Measurements from ENCODE around the gene ENPEP. TPM values are rescaled to one million over a fixed set of nuclear protein-coding genes. Genes with fewer than 3 reads are reported as not detected.

Gene ENPEP
- polyA plus RNA-seq, 6 donors from 2014 or later: 0.16 TPM; not detected in 5

DNA sequence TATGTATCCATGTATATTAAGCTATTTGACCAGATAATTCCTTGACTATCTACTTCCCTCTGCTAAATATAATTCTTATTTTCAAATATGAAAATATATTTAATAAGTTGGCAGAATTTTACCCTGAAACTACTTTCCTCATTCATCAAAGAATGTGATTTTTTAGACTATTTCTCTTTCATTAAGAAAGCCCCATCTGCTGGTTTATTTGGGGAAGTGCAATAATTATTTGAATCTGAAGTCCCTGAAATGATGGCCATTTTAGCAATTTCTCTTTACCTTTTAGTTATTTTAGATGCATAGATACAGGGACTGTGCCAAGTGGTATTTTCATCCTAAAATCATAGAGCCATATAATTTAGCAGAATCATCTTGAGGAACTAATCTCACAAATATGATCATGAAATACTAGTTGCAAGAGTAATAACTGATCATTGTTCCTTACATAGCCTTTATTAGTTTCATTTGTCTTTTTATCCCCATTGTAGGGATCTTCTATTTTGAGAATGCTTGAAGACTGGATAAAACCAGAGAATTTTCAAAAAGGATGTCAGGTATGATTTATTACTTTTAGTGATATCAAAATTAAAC, 39.0 kb downstream of the ENPEP start:
- no peaks in the 10 kb centered on the region for H3K36me3 Mint-ChIP-seq
- H3K4me1 Mint-ChIP-seq: peaks cover 9 to 16% (median 13%) of the 10 kb centered on the region in 3 donors
- no peaks in the 10 kb centered on the region for H3K9me3 Mint-ChIP-seq
- no peak for ATAC-seq (ENCODE audit: low read depth in 2 of 2)
- H3K27ac Mint-ChIP-seq: no peak overlapping the region
- peak; percentile 29 for DNase-seq
- no peaks in the 10 kb centered on the region for H3K27me3 Mint-ChIP-seq
- peak overlapping the region in 3 of 8 donors; percentile 85 to 95 (median 88) for H3K4me3 Mint-ChIP-seq

GRCh38 chr4:110515676-110516075, 39.7 kb downstream of the ENPEP start:
- peak in 1 of 2 donors; percentile 21 for ATAC-seq (ENCODE audit: low read depth in 2 of 2)
- peak overlapping the region in 3 of 6 donors; percentile 52 to 89 (median 62) for H3K27ac Mint-ChIP-seq
- no peaks in the 10 kb centered on the region for H3K36me3 Mint-ChIP-seq
- no peaks in the 10 kb centered on the region for H3K9me3 Mint-ChIP-seq
- peak overlapping the region; percentile 85 to 98 (median 94) for H3K4me3 Mint-ChIP-seq
- peaks cover 9 to 16% (median 13%) of the 10 kb centered on the region in 3 donors for H3K4me1 Mint-ChIP-seq
- DNase-seq: no peak
- peaks cover 0 to 5% (median 5%) of the 10 kb centered on the region in 3 donors for H3K27me3 Mint-ChIP-seq

- Mint-ChIP-seq H3K36me3 (no peaks in the 10 kb centered on the region), H3K4me3 (peak overlapping the region; percentile 85 to 98 (median 94)), H3K4me1 (peaks cover 9 to 16% (median 13%) of the 10 kb centered on the region in 3 donors), H3K27me3 (peaks cover 5 to 7% (median 7%) of the 10 kb centered on the region in 3 donors), H3K27ac (peak overlapping the region in 4 of 6 donors; percentile 28 to 77 (median 60)), H3K9me3 (no peaks in the 10 kb centered on the region)
- peak; percentile 51 for DNase-seq
- ATAC-seq (ENCODE audit: low read depth in 2 of 2): peak; percentile 84 to 91
Observed at GRCh38 chr4:110516106-110516922, 40.4 kb downstream of the ENPEP start.

DNA sequence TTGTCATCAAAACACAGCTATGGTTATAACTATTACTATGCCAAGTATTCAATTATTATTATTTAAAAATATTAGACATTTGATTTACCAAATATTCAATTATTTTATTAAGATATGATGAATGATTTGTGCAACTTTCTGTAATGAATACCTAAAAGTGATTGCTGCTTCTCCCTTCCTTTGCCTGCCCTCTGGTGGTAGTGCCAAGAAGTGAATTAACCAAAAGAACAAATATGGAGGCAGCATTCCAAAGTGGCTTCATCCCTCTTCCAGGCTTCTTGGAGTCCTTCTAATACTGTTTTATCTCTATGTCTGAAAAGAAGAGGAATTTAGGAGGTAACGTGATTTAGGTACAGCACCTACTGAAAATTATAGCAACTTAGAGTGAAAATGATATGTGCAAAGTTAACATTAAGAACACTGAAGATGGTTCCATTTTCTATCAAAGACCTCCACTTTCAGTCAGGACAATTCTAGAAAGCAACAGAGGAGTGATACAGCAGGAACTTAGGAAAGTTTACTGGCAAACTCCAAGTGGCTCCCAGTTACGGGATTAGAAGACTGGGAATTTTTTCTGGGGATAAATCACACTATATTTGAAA, 43.0 kb downstream of the ENPEP start:
- no peak for DNase-seq
- H3K4me3 Mint-ChIP-seq: no peak overlapping the region
- peaks cover 9 to 16% (median 13%) of the 10 kb centered on the region in 3 donors for H3K4me1 Mint-ChIP-seq
- peaks cover 10 to 23% (median 19%) of the 10 kb centered on the region in 3 donors for H3K27me3 Mint-ChIP-seq
- H3K27ac Mint-ChIP-seq: no peak overlapping the region
- H3K36me3 Mint-ChIP-seq: no peaks in the 10 kb centered on the region
- ATAC-seq (ENCODE audit: low read depth in 2 of 2): no peak
- H3K9me3 Mint-ChIP-seq: no peaks in the 10 kb centered on the region

GRCh38 chr4:110520886-110521285, 44.9 kb downstream of the ENPEP start:
- H3K36me3 Mint-ChIP-seq: no peaks in the 10 kb centered on the region
- no peak overlapping the region for H3K4me3 Mint-ChIP-seq
- H3K27ac Mint-ChIP-seq: no peak overlapping the region
- H3K27me3 Mint-ChIP-seq: peaks cover 17 to 24% (median 19%) of the 10 kb centered on the region in 3 donors
- ATAC-seq (ENCODE audit: low read depth in 2 of 2): no peak
- peaks cover 5 to 7% (median 7%) of the 10 kb centered on the region in 3 donors for H3K4me1 Mint-ChIP-seq
- H3K9me3 Mint-ChIP-seq: no peaks in the 10 kb centered on the region
- no peak for DNase-seq

DNA sequence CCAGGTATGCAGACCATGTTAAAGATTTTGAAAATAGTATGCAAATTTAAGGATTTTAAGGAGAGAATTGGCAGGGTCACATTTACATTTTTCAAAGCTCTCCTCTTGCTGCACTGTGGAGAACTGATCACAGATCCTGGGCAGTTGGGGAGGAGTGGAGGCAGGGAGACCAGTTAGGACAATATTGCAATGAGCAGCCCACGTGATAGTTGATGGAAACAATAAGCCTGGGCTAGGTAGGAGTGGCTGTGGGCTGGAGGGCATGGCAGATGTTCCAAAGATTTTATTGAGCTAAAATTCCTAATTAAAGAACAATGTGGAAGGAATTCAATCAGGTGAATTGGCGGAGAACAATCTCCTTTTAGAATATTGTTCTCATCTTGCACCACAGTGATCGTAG, 50.6 kb downstream of the ENPEP start:
- Mint-ChIP-seq H3K4me1 (no peaks in the 10 kb centered on the region), H3K9me3 (no peaks in the 10 kb centered on the region), H3K4me3 (no peak overlapping the region), H3K27me3 (peaks cover 19 to 39% (median 25%) of the 10 kb centered on the region in 3 donors), H3K27ac (no peak overlapping the region), H3K36me3 (no peaks in the 10 kb centered on the region)
- ATAC-seq (ENCODE audit: low read depth in 2 of 2): no peak
- no peak for DNase-seq

GRCh38 chr4:110527156-110527555, 51.2 kb downstream of the ENPEP start:
- H3K4me3 Mint-ChIP-seq: no peak overlapping the region
- ATAC-seq (ENCODE audit: low read depth in 2 of 2): no peak

GRCh38 chr4:110532901-110533589, 57.1 kb downstream of the ENPEP start:
- no peak overlapping the region for H3K27ac Mint-ChIP-seq
- no peak for DNase-seq
- ATAC-seq (ENCODE audit: low read depth in 2 of 2): no peak
- H3K36me3 Mint-ChIP-seq: no peaks in the 10 kb centered on the region
- H3K27me3 Mint-ChIP-seq: peaks cover 11 to 28% (median 11%) of the 10 kb centered on the region in 3 donors
- no peak overlapping the region for H3K4me3 Mint-ChIP-seq
- peaks cover 0 to 6% (median under 1%) of the 10 kb centered on the region in 7 donors for H3K9me3 Mint-ChIP-seq
- H3K4me1 Mint-ChIP-seq: no peaks in the 10 kb centered on the region

More at GRCh38 chr4:110527156-110527555, 51.2 kb downstream of the ENPEP start:
- Mint-ChIP-seq H3K9me3 (no peaks in the 10 kb centered on the region), H3K4me1 (no peaks in the 10 kb centered on the region), H3K27me3 (peaks cover 16 to 36% (median 24%) of the 10 kb centered on the region in 3 donors), H3K36me3 (no peaks in the 10 kb centered on the region), H3K27ac (no peak overlapping the region)
- DNase-seq: no peak

- Mint-ChIP-seq H3K36me3 (no peaks in the 10 kb centered on the region), H3K4me3 (no peak overlapping the region), H3K9me3 (peaks cover 0 to 8% (median 4%) of the 10 kb centered on the region in 7 donors), H3K4me1 (no peaks in the 10 kb centered on the region), H3K27ac (no peak overlapping the region), H3K27me3 (peaks cover 11 to 26% (median 14%) of the 10 kb centered on the region in 3 donors)
- ATAC-seq (ENCODE audit: low read depth in 2 of 2) (no peak), DNase-seq (no peak)
Observed at GRCh38 chr4:110533590-110533910, 57.6 kb downstream of the ENPEP start.

GRCh38 chr4:110533940-110534339, 58.0 kb downstream of the ENPEP start:
- no peak for ATAC-seq (ENCODE audit: low read depth in 2 of 2)
- Mint-ChIP-seq H3K4me1 (no peaks in the 10 kb centered on the region), H3K4me3 (no peak overlapping the region), H3K27ac (no peak overlapping the region), H3K9me3 (peaks cover 0 to 8% (median 4%) of the 10 kb centered on the region in 7 donors), H3K27me3 (peaks cover 11 to 22% (median 14%) of the 10 kb centered on the region in 3 donors), H3K36me3 (no peaks in the 10 kb centered on the region)
- DNase-seq: no peak

GRCh38 chr4:110540581-110540980, 64.6 kb downstream of the ENPEP start:
- Mint-ChIP-seq H3K4me1 (no peaks in the 10 kb centered on the region), H3K9me3 (peaks cover 0 to 8% (median 4%) of the 10 kb centered on the region in 7 donors), H3K27me3 (peaks cover 9 to 31% (median 21%) of the 10 kb centered on the region in 3 donors), H3K4me3 (no peak overlapping the region), H3K36me3 (no peaks in the 10 kb centered on the region), H3K27ac (no peak overlapping the region)
- DNase-seq (no peak), ATAC-seq (ENCODE audit: low read depth in 2 of 2) (no peak)

GRCh38 chr4:110540982-110541451, 65.1 kb downstream of the ENPEP start:
- ATAC-seq (ENCODE audit: low read depth in 2 of 2) (no peak), DNase-seq (no peak)
- Mint-ChIP-seq H3K9me3 (peaks cover 0 to 8% (median 4%) of the 10 kb centered on the region in 7 donors), H3K27me3 (peaks cover 9 to 32% (median 21%) of the 10 kb centered on the region in 3 donors), H3K36me3 (no peaks in the 10 kb centered on the region), H3K4me3 (no peak overlapping the region), H3K4me1 (no peaks in the 10 kb centered on the region), H3K27ac (no peak overlapping the region)

DNA sequence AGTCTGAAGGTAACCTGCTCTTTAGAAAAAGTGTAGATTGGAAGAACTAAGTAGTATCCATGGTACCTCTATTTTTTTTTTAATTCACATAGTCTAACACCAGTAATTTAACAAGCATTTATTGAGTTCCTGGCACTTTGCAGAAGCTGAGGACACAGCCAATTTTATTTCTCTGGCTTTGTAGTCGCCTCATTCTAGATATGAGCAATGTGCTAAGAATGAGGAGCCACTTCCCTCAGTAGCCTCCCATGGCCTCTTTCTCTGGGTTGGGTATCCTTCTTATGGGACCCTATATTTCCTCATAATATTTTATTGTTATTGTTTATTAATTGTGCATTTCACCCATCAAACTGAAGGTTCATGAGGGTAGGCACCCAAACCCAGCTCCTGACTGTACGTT, 67.6 kb downstream of the ENPEP start:
- Mint-ChIP-seq H3K9me3 (peaks cover 0 to 2% (median 0%) of the 10 kb centered on the region in 7 donors), H3K27me3 (peaks cover 9 to 20% (median 18%) of the 10 kb centered on the region in 3 donors), H3K4me3 (no peak overlapping the region), H3K27ac (no peak overlapping the region), H3K36me3 (no peaks in the 10 kb centered on the region), H3K4me1 (no peaks in the 10 kb centered on the region)
- DNase-seq (no peak), ATAC-seq (ENCODE audit: low read depth in 2 of 2) (no peak)

Data from naive B cell (primary cell).